Measurements from ENCODE around the gene TOX4.

The TOX4 gene

GRCh38 chr14:21505012-21505553, 28.1 kb downstream of the TOX4 start:
- DNase-seq, result no peak

GRCh38 chr14:21506557-21506956, 29.6 kb downstream of the TOX4 start:
- no peak for DNase-seq

- no peak for DNase-seq
Measured at GRCh38 chr14:21509432-21510143, 32.6 kb downstream of the TOX4 start.

GRCh38 chr14:21510735-21511657, 34.0 kb downstream of the TOX4 start, which contains the start of gene METTL3:
METTL3 (minus strand) TSS chr14:21511340; CDS start chr14:21511223, 117 bp downstream.
- DNase-seq, result peak; percentile 95

GRCh38 chr14:21514341-21514740, 37.3 kb downstream of the TOX4 start:
- no peak for DNase-seq

- no peak for DNase-seq
Measured at GRCh38 chr14:21518725-21519124, 41.7 kb downstream of the TOX4 start.

- no peak for DNase-seq
Measured at GRCh38 chr14:21520767-21521166, 43.8 kb downstream of the TOX4 start.

- DNase-seq, result no peak
Measured at GRCh38 chr14:21521501-21521900, 44.5 kb downstream of the TOX4 start.

- DNase-seq, result no peak
Measured at GRCh38 chr14:21523203-21523602, 46.2 kb downstream of the TOX4 start.

GRCh38 chr14:21524575-21525490, 47.8 kb downstream of the TOX4 start:
- no peak for DNase-seq

- no peak for DNase-seq
Measured at GRCh38 chr14:21525571-21525961, 48.6 kb downstream of the TOX4 start.

- DNase-seq, result no peak
Measured at GRCh38 chr14:21525962-21526671, 49.1 kb downstream of the TOX4 start, which contains the start of gene SALL2. SALL2 (minus strand) TSS chr14:21526346; CDS start chr14:21526127, 219 bp downstream.

- no peak for DNase-seq
Measured at GRCh38 chr14:21526672-21527317, 49.8 kb downstream of the TOX4 start.

GRCh38 chr14:21527318-21527679, 50.3 kb downstream of the TOX4 start:
- no peak for DNase-seq

- DNase-seq, result no peak
Measured at GRCh38 chr14:21528381-21529348, 51.7 kb downstream of the TOX4 start.

- DNase-seq, result no peak
Measured at GRCh38 chr14:21529515-21529914, 52.5 kb downstream of the TOX4 start.

GRCh38 chr14:21533294-21533693, 56.3 kb downstream of the TOX4 start:
- no peak for DNase-seq

GRCh38 chr14:21534576-21534975, 57.6 kb downstream of the TOX4 start:
- no peak for DNase-seq

- DNase-seq, result no peak
Measured at GRCh38 chr14:21535545-21536417, 58.8 kb downstream of the TOX4 start.

Measured in KG1 (cell line).